ENCODE results near the gene GMEB2.

Gene GMEB2

DNA sequence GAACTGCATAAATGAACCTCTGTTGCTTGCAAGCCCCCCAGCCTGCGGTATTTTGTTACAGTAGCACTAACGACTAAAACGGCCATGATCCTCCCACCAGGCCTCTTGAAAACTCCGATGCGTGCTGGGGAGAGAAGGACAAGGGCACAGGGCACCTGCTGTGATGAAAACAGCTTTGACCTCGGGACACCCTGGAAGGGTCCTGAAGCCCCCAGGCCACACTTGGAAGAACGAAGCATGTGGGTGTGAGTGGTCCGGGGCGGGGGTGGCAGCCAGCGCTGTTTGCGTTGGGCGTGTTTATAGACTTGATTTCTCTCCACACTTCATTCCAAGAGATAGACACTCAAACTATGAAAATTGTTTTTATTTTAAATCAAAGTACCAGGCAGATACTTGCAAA, 39.6 kb downstream of the GMEB2 start:
- Histone ChIP-seq H3K36me3 (ENCODE audit: control insufficient read depth, insufficient read depth, low read length) (peaks cover 28% of the 10 kb centered on the region), H3K4me3 (ENCODE audit: extremely low read depth, insufficient read depth, low read length, poor library complexity, severe bottlenecking) (no peak overlapping the region), H3K4me1 (ENCODE audit: control insufficient read depth, insufficient read depth, low read length, poor library complexity, severe bottlenecking) (no peaks in the 10 kb centered on the region), H3K27ac (ENCODE audit: low read depth, low read length, severe bottlenecking) (no peak overlapping the region), H3K9me3 (ENCODE audit: control insufficient read depth, low read length) (no peaks in the 10 kb centered on the region)
- WGBS, 2 experiments (ENCODE audit: insufficient coverage in 2 of 2) = 92 to 98% methylated on average over 9 to 12 of the region's 12 CpGs

DNA sequence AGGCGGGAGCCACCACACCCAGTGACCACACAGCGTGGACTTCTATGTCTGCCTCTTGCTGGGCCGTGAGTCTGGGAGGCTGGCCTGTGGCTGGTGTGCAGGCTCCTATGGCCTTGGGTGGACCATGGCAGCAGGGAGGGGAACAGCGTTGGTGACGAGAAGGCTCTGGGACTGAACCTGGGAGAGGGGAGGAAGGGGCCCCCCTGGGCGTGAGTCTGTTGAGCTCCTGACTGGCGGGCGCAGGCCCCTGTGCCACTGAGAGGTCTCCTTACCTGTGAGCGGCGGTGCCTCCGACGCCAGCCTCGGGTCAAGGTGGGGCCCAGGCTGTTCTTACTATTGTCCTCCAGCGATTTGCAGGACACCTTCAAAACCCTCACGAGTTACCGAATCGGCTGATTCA, 40.1 kb downstream of the GMEB2 start:
- H3K36me3 ChIP-seq (ENCODE audit: control insufficient read depth, insufficient read depth, low read length) = peaks cover 23% of the 10 kb centered on the region
- H3K4me3 ChIP-seq (ENCODE audit: extremely low read depth, insufficient read depth, low read length, poor library complexity, severe bottlenecking) = no peak overlapping the region
- H3K9me3 ChIP-seq (ENCODE audit: control insufficient read depth, low read length) = no peaks in the 10 kb centered on the region
- no peak overlapping the region for H3K27ac ChIP-seq (ENCODE audit: low read depth, low read length, severe bottlenecking)
- H3K4me1 ChIP-seq (ENCODE audit: control insufficient read depth, insufficient read depth, low read length, poor library complexity, severe bottlenecking) = no peaks in the 10 kb centered on the region
- WGBS, 2 experiments (ENCODE audit: insufficient coverage in 2 of 2) = 96 to 97% methylated on average over 13 to 14 of the region's 17 CpGs

DNA sequence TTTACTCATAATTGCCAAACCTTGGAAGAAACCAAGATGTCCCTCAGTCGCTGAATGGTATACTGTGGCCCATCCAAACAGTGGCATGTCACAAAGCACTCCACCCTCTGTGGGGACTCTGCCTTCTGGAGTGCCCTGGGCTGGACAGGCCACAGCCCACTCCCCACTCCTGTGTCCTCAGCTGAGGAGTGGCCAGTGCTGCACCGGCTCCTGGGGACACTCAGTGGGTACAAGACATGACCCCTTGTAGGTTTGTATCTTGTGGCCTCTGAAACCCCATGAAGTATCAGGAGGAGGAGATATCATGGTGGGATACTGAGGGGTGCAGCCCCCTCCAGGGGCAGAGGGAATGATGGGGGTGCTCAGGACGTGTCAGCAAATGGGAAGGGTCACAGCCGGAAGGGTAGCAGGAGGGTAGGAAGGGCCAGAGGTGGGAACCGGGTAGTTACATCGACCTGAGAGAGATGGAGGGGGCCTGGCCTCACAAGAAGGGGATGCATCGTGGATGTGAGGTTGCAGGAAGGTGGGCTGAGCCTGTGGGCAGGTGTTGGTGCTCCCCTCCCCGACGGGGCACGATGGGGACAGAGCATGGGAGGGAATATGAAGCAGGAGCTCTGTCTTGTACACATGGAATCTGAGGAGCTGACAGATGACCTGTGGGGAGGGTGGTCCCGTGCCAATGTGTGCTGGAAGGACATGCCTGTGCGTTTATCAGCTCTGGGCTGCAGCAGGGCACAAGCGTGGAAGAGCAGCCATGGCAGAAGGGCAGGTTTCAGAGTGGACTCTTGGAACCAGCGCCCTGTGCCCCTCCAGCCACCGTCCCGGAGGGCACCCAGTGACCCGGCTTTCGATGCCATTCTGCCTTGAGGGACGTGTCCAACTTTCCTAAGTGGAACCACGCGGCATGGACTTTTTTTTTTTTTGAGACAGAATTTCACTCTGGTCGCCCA, 41.0 kb downstream of the GMEB2 start:
- H3K27ac ChIP-seq (ENCODE audit: low read depth, low read length, severe bottlenecking) = no peak overlapping the region
- H3K36me3 ChIP-seq (ENCODE audit: control insufficient read depth, insufficient read depth, low read length) = peaks cover 18% of the 10 kb centered on the region
- no peak overlapping the region for H3K4me3 ChIP-seq (ENCODE audit: extremely low read depth, insufficient read depth, low read length, poor library complexity, severe bottlenecking)
- 92% methylated on average over 20 to 21 of the region's 22 CpGs for WGBS, 2 experiments (ENCODE audit: insufficient coverage in 2 of 2)
- H3K4me1 ChIP-seq (ENCODE audit: control insufficient read depth, insufficient read depth, low read length, poor library complexity, severe bottlenecking) = no peaks in the 10 kb centered on the region
- H3K9me3 ChIP-seq (ENCODE audit: control insufficient read depth, low read length) = no peaks in the 10 kb centered on the region

DNA sequence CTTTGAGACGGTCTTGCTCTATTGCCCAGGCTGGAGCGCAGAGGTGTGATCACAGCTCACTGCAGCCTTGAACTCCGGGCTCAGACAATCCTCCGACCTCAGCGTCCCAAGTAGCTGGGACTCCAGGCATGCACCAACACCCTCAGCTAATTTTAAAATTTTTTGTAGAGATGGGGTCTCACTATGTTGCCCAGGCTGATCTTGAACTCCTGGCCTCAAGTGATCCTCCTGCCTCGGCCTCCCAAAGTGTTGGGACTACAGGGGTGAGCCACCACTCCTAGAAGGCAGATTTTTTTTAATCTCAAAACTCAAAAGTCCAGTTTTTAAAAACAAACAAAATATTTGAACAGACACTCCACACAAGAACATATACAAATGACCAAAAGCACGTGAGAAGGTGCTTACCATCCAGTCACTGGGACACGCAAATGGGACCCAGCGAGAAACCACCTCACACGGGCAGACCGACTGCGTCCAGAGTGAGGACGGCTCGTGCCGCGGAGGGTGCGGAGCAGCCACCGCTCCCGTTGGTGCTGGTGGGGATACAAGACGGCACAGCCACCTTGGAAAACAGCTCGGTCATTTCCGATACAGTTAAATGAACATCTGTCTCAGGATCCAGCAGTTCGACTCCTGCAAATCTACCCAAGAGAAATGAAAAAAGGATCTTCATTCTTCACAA, 44.4 kb downstream of the GMEB2 start:
- peaks cover 3% of the 10 kb centered on the region for H3K36me3 ChIP-seq (ENCODE audit: control insufficient read depth, insufficient read depth, low read length)
- H3K4me1 ChIP-seq (ENCODE audit: control insufficient read depth, insufficient read depth, low read length, poor library complexity, severe bottlenecking) = no peaks in the 10 kb centered on the region
- H3K4me3 ChIP-seq (ENCODE audit: extremely low read depth, insufficient read depth, low read length, poor library complexity, severe bottlenecking) = no peak overlapping the region
- H3K27ac ChIP-seq (ENCODE audit: low read depth, low read length, severe bottlenecking) = no peak overlapping the region
- H3K9me3 ChIP-seq (ENCODE audit: control insufficient read depth, low read length) = no peaks in the 10 kb centered on the region
- WGBS, 2 experiments (ENCODE audit: insufficient coverage in 2 of 2) = 93 to 94% methylated on average over 21 to 22 of the region's 23 CpGs

DNA sequence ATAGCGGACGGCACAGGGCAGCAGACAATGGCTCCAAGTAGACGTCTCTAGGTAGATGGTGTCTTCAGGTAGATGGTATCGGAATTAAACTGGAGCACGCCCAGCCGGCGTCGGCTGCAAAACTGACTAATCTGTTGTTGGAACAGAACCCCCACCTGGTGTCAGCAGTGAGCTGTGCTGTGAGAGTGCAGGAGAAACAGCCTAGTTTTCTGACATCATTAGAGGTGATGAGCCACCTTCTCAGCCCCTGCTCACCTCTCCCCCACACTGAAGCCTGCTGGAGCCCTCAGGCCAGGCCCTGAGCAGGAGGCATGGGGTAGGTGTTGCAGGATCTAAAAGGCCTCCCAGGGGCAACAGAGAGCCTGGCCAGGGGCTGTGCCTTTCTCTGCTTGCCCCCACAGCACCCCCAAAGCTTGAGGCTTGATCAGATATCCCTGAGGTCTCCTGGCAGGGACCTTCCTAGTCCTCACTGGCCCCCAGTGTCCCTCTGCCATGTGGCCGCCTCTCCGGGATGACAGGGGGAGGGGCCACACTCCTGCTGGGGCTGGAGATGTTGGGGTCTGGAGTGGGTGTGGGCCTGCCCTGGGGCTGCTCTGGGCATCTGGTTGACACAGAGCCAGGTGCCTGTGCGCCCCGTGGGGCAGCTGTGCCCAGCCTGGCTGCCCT, 46.0 kb downstream of the GMEB2 start:
- H3K9me3 ChIP-seq (ENCODE audit: control insufficient read depth, low read length) = no peaks in the 10 kb centered on the region
- no peak overlapping the region for H3K4me3 ChIP-seq (ENCODE audit: extremely low read depth, insufficient read depth, low read length, poor library complexity, severe bottlenecking)
- WGBS, 2 experiments (ENCODE audit: insufficient coverage in 2 of 2) = 76 to 79% methylated on average over 12 of the region's 12 CpGs
- H3K36me3 ChIP-seq (ENCODE audit: control insufficient read depth, insufficient read depth, low read length) = no peaks in the 10 kb centered on the region
- no peaks in the 10 kb centered on the region for H3K4me1 ChIP-seq (ENCODE audit: control insufficient read depth, insufficient read depth, low read length, poor library complexity, severe bottlenecking)
- no peak overlapping the region for H3K27ac ChIP-seq (ENCODE audit: low read depth, low read length, severe bottlenecking)

DNA sequence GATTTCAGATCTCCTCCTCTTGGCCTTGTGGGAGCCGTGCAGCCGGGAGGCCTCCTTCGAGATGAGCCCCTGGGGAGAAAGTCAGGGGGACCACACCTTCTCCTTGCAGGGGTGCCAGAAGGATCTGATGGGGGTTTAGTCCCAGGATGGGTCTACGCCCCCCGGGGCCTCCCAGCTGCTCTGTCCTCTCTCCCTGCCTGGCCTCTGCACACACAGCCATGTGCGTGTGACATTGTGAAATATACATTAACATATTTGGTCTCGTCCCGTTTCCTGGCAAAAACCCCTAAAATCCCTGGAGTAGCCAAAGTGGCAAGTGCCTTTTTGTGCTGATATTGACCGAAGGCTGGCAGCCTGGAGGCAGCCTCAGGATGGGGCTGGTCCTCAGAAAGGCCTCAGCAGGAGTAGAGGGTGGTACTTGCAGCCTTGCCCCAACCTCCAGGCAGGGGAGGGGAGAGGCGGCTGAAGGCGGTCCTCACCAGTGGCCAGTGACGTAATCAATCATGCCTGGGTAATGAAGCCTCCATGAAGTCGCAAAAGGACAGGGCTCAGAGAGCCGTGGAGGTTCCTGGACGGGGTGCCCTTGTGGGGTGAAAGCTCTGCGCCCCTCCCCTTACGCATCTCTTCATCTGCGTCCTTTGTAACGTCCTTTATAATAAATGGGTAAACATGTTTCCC, 47.7 kb downstream of the GMEB2 start:
- Histone ChIP-seq H3K27ac (ENCODE audit: low read depth, low read length, severe bottlenecking) (no peak overlapping the region), H3K36me3 (ENCODE audit: control insufficient read depth, insufficient read depth, low read length) (no peaks in the 10 kb centered on the region), H3K9me3 (ENCODE audit: control insufficient read depth, low read length) (no peaks in the 10 kb centered on the region), H3K4me3 (ENCODE audit: extremely low read depth, insufficient read depth, low read length, poor library complexity, severe bottlenecking) (no peak overlapping the region), H3K4me1 (ENCODE audit: control insufficient read depth, insufficient read depth, low read length, poor library complexity, severe bottlenecking) (no peaks in the 10 kb centered on the region)
- WGBS, 2 experiments (ENCODE audit: insufficient coverage in 2 of 2) = 88 to 94% methylated on average over 14 to 15 of the region's 19 CpGs

DNA sequence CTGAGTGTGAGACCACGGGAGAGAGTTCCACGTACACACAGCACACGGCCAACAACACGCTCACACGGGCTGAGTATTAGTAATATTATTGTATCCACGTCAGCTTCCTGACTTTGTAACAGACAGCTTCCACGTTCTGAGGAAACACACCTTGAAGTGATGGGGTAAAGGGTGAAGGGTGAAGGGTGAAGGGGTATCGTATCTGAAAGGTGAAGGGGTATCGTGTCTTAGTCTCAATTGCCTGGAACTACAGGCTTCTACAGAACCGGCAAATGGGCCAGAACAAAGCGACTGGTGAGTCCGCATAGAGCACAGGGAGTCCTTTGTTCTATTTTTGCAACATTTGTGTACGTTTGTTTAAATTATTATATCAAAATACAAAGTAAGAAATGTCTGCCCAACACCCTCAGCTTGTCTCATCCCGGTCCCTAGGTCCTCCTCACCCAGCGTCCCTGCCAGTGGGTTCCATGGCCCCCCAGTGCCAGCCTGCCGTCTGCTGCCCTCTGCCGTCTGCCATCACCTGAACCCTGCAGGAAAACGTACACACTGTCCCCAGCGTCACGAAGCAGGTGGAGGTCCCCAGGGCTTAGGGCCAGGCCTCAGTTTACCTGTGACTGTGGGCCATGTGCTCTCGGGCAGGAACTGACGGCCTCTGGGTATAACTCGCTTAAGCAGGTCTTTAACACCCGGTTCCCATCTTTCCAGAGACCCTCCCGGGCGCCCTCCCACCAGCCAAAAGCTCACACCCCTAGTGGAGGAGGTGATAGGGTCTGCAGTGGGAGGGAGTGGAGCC, 48.5 kb downstream of the GMEB2 start:
- H3K27ac ChIP-seq (ENCODE audit: low read depth, low read length, severe bottlenecking) = no peak overlapping the region

DNA sequence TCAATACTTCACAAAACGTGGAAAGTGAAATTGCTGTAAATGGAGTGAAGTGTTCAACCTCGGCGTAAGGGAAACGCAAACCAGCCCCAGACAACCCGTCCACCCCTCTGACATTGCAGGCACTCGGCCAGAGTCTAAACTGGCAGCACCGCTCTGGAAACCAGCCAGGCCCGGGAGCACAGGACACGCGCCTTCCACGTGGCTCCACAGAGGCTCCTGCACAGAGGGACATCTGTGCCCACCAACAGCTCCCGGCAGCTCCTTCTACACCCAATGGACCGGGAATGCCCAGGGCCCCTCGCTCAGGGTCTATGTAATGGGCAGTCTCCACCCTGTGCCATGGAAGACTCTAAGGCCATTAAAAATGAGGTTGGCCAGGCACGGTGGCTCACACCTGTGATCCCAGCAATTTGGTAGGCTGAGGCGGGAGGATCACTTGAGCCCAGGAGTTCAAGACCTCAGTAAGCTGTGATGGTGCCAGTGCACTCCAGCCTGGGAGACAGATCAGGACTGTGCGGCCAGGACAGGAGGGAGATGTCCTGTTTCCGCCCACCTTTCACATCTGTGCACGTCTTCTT, 49.5 kb downstream of the GMEB2 start:
- Histone ChIP-seq H3K4me1 (ENCODE audit: control insufficient read depth, insufficient read depth, low read length, poor library complexity, severe bottlenecking) (no peaks in the 10 kb centered on the region), H3K9me3 (ENCODE audit: control insufficient read depth, low read length) (no peaks in the 10 kb centered on the region), H3K4me3 (ENCODE audit: extremely low read depth, insufficient read depth, low read length, poor library complexity, severe bottlenecking) (no peak overlapping the region), H3K27ac (ENCODE audit: low read depth, low read length, severe bottlenecking) (no peak overlapping the region), H3K36me3 (ENCODE audit: control insufficient read depth, insufficient read depth, low read length) (no peaks in the 10 kb centered on the region)
- WGBS, 2 experiments (ENCODE audit: insufficient coverage in 2 of 2) = 93 to 95% methylated on average over 15 to 16 of the region's 19 CpGs

More for the DNA sequence above, 48.5 kb downstream of the GMEB2 start:
- 92 to 93% methylated on average over 17 to 18 of the region's 26 CpGs for WGBS, 2 experiments (ENCODE audit: insufficient coverage in 2 of 2)
- Histone ChIP-seq H3K36me3 (ENCODE audit: control insufficient read depth, insufficient read depth, low read length) (no peaks in the 10 kb centered on the region), H3K9me3 (ENCODE audit: control insufficient read depth, low read length) (no peaks in the 10 kb centered on the region), H3K4me3 (ENCODE audit: extremely low read depth, insufficient read depth, low read length, poor library complexity, severe bottlenecking) (no peak overlapping the region), H3K4me1 (ENCODE audit: control insufficient read depth, insufficient read depth, low read length, poor library complexity, severe bottlenecking) (no peaks in the 10 kb centered on the region)

DNA sequence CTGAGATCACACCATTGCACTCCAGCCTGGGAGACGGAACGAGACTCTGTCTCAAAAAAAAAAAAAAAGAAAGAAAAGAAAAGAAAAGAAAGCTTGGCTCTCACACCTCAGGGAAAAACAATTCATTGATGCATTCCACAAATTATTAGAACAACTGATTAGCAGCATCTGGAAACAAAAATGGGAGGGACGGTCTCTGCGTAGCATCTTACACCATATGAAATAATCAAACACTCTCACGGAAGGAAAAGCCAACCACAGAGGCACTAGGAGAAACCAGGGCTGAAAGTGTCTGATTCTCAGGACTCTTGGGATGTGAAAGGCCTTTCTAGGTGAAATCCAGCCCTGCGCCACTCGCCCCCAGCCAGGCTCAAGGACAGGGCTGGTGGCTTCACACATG, 50.6 kb downstream of the GMEB2 start:
- Histone ChIP-seq H3K36me3 (ENCODE audit: control insufficient read depth, insufficient read depth, low read length) (no peaks in the 10 kb centered on the region), H3K9me3 (ENCODE audit: control insufficient read depth, low read length) (no peaks in the 10 kb centered on the region), H3K4me3 (ENCODE audit: extremely low read depth, insufficient read depth, low read length, poor library complexity, severe bottlenecking) (no peak overlapping the region), H3K4me1 (ENCODE audit: control insufficient read depth, insufficient read depth, low read length, poor library complexity, severe bottlenecking) (no peaks in the 10 kb centered on the region), H3K27ac (ENCODE audit: low read depth, low read length, severe bottlenecking) (no peak overlapping the region)
- WGBS, 2 experiments (ENCODE audit: insufficient coverage in 2 of 2) = 92 to 100% methylated on average over 3 to 4 of the region's 7 CpGs

All from mesodermal cell (in vitro differentiated cells).